Measurements from ENCODE around the gene VASH1.

DNA sequence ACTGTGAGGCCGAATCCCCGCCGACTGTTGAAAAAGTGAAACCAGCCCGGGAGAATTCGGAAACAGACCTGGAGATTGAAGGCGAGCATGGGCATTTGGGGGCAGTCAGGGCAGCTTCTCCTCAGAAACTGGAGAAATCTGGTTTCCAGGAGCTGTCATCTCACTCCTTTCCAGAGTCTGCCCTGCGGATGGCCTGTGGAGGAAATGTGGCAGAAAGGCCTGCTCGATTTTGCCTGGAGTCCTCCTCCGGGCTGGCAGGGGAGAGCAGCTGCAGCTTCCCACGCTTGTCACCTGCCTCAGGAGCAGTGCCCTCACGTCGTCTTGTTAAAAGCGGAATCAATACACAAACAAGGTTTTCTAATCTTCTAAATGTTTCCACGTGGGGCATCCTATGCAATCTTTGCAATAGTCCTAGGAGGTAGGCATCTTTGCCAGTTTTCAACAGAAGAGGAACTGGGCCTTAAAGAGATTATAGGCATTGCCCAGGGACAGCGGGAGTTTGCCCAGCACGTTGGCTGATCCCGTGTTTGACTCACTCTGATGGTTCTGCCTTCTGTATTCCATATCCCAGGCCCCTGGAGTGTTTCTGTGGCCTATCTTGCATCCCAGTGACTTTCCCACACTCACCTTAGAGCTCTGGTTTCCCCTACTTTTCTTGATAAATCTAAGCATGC is 67.2 kb downstream of the VASH1 start:
- TF ChIP-seq RFX5 (IDR thresholded peaks at IDR 0.05; ENCODE audit: low read length) (no peak), MXI1 (IDR thresholded peaks at IDR 0.05; ENCODE audit: low read depth, low read length) (no peak), RAD21 (IDR thresholded peaks at IDR 0.05; ENCODE audit: low read length) (no peak), CTCF (IDR thresholded peaks at IDR 0.05) (no peak), EZH2phosphoT487 (IDR thresholded peaks at IDR 0.05; ENCODE audit: borderline replicate concordance, low read depth) (no peak), JUND (IDR thresholded peaks at IDR 0.05) (no peak), YY1 (IDR thresholded peaks at IDR 0.05; ENCODE audit: low read depth) (no peak), TAF1 (IDR thresholded peaks at IDR 0.05; ENCODE audit: borderline replicate concordance, low read depth, low read length) (no peak), POLR2AphosphoS5 (IDR thresholded peaks at IDR 0.05; ENCODE audit: low read depth, low read length) (no peak)

Data from SK-N-SH (cell line).